BLaER1 treated with 17β-estradiol and CSF1 and Interleukin-3, amounts not matched to agents 10 nM and 100 nM (cell line): ENCODE measurements around the gene TOP3B.

Source experiments
- H3K27ac ChIP-seq, 11 experiments: shearing (Covaris generic); formaldehyde crosslinking; 2 replicates each; pipeline ENCODE4 v1.8.1; 2022
- H3K27me3 ChIP-seq, 11 experiments: shearing (Covaris generic); formaldehyde crosslinking; 2 replicates each; pipeline ENCODE4 v1.8.1; 2022
- H3K36me3 ChIP-seq, 11 experiments: shearing (Covaris generic); formaldehyde crosslinking; 2 replicates each; pipeline ENCODE4 v1.8.1; 2022
- H3K4me1 ChIP-seq, 10 experiments: shearing (Covaris generic); formaldehyde crosslinking; 2 replicates each; pipeline ENCODE4 v1.8.1; 2022
- H3K4me2 ChIP-seq, 11 experiments: shearing (Covaris generic); formaldehyde crosslinking; 2 replicates each; pipeline ENCODE4 v1.8.1; 2022
- H3K4me3 ChIP-seq, 10 experiments: shearing (Covaris generic); formaldehyde crosslinking; 2 replicates each; pipeline ENCODE4 v1.8.1; 2022
- H3K9ac ChIP-seq, 11 experiments: shearing (Covaris generic); formaldehyde crosslinking; 2 replicates each; pipeline ENCODE4 v1.8.1; 2022
- H3K9me3 ChIP-seq, 11 experiments: shearing (Covaris generic); formaldehyde crosslinking; replicated peaks in 1 of 11; 2 replicates each; pipeline ENCODE4 v1.8.1; 2022
- H4K20me1 ChIP-seq, 11 experiments: shearing (Covaris generic); formaldehyde crosslinking; 2 replicates each; pipeline ENCODE4 v1.8.1; 2022
- Cebpa-rat ChIP-seq, 11 experiments: shearing (Covaris generic); IDR thresholded peaks; 2 replicates each; pipeline ENCODE4 v1.8.1; 2022

Gene TOP3B

GRCh38 chr22:22018825-22019658 lies 36.5 kb upstream of the TOP3B start:
- Histone ChIP-seq H3K36me3 (no peaks in the 10 kb centered on the region), H3K9me3 (peaks cover 0 to 5% (median under 1%) of the 10 kb centered on the region in 11 experiments; a peak in 5 of 22 replicates), H3K4me1 (peaks cover 14 to 53% (median 50%) of the 10 kb centered on the region in 10 experiments), H3K4me3 (no peak overlapping the region), H4K20me1 (no peaks in the 10 kb centered on the region), H3K4me2 (peak overlapping the region in 8 of 11 experiments; percentile 49 to 86 (median 81); a peak in 16 of 22 replicates), H3K9ac (no peak overlapping the region), H3K27ac (no peak overlapping the region), H3K27me3 (no peaks in the 10 kb centered on the region)
- TF ChIP-seq Cebpa-rat (IDR thresholded peaks at IDR 0.05), result no peak

GRCh38 chr22:22015631-22016030 lies 33.0 kb upstream of the TOP3B start:
- no peaks in the 10 kb centered on the region for H4K20me1 ChIP-seq
- H3K36me3 ChIP-seq, result no peaks in the 10 kb centered on the region
- H3K9ac ChIP-seq, result no peak overlapping the region
- no peak overlapping the region for H3K4me2 ChIP-seq
- no peak for TF ChIP-seq Cebpa-rat (IDR thresholded peaks at IDR 0.05)
- no peak overlapping the region for H3K4me3 ChIP-seq
- peaks cover 2 to 19% (median 16%) of the 10 kb centered on the region in 10 experiments; a peak in 19 of 20 replicates for H3K4me1 ChIP-seq
- H3K27ac ChIP-seq, result no peak overlapping the region
- peaks cover 0 to 13% (median 7%) of the 10 kb centered on the region in 11 experiments; a peak in 8 of 22 replicates for H3K9me3 ChIP-seq
- H3K27me3 ChIP-seq, result no peaks in the 10 kb centered on the region

- no peak for TF ChIP-seq Cebpa-rat (IDR thresholded peaks at IDR 0.05)
- H3K27me3 ChIP-seq, result no peaks in the 10 kb centered on the region
- H3K4me2 ChIP-seq, result no peak overlapping the region
- H3K27ac ChIP-seq, result no peak overlapping the region
- no peaks in the 10 kb centered on the region for H3K36me3 ChIP-seq
- H3K9me3 ChIP-seq, result peaks cover 0 to 13% (median 7%) of the 10 kb centered on the region in 11 experiments; a peak in 8 of 22 replicates
- no peak overlapping the region for H3K9ac ChIP-seq
- no peak overlapping the region for H3K4me3 ChIP-seq
- H3K4me1 ChIP-seq, result peaks cover 1 to 11% (median 9%) of the 10 kb centered on the region in 10 experiments; a peak in 18 of 20 replicates
- H4K20me1 ChIP-seq, result no peaks in the 10 kb centered on the region
These were observed 31.7 kb upstream of the TOP3B start for GRCh38 chr22:22014285-22014659.

DNA sequence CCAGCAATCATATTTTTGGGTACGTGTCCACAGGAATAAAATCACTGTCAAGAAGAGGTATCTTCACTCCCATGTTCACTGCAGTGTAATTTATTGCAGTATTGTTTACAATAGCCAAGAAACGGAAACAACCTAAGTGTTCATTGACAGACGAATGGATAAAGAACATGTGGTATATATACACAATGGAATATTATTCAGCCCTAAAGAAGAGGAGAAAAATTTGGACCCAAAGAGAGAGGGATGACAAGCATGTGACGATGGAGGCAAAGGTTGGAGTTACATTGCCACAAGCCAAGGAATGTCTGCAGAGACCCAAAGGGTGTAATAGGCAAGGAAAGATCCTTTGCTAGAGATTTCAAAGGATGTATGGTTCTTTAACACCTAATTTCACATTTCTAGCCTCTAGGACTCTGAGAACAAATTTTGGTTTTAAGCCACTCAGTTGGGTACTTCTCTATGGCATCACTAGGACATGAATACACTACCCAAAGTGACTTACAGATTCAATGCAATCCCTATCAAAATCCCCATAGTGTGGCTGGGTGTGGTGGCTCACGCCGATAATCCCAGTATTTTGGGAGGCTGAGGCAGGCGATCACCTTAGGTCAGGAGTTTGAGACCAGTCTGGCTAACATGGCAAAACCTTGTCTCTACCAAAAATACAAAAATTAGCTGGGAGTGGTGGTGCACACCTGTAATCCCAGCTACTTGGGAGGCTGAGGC lies 31.1 kb upstream of the TOP3B start:
- no peak for TF ChIP-seq Cebpa-rat (IDR thresholded peaks at IDR 0.05)
- Histone ChIP-seq H4K20me1 (no peaks in the 10 kb centered on the region), H3K4me1 (peaks cover 0 to 11% (median 5%) of the 10 kb centered on the region in 10 experiments; a peak in 9 of 20 replicates), H3K36me3 (no peaks in the 10 kb centered on the region), H3K4me3 (no peak overlapping the region), H3K9me3 (peaks cover 0 to 13% (median 7%) of the 10 kb centered on the region in 11 experiments; a peak in 8 of 22 replicates), H3K4me2 (no peak overlapping the region), H3K27ac (no peak overlapping the region), H3K27me3 (no peaks in the 10 kb centered on the region), H3K9ac (no peak overlapping the region)

- H3K4me2 ChIP-seq, result no peak overlapping the region
- no peaks in the 10 kb centered on the region for H3K27me3 ChIP-seq
- no peak overlapping the region for H3K4me3 ChIP-seq
- TF ChIP-seq Cebpa-rat (IDR thresholded peaks at IDR 0.05), result no peak
- H3K27ac ChIP-seq, result no peak overlapping the region
- no peaks in the 10 kb centered on the region for H4K20me1 ChIP-seq
- H3K9ac ChIP-seq, result no peak overlapping the region
- no peaks in the 10 kb centered on the region for H3K36me3 ChIP-seq
- H3K4me1 ChIP-seq, result peaks cover 0 to 11% (median 5%) of the 10 kb centered on the region in 10 experiments; a peak in 9 of 20 replicates
- peaks cover 0 to 13% (median 7%) of the 10 kb centered on the region in 11 experiments; a peak in 8 of 22 replicates for H3K9me3 ChIP-seq
These were observed 29.4 kb upstream of the TOP3B start for GRCh38 chr22:22011964-22012363.

DNA sequence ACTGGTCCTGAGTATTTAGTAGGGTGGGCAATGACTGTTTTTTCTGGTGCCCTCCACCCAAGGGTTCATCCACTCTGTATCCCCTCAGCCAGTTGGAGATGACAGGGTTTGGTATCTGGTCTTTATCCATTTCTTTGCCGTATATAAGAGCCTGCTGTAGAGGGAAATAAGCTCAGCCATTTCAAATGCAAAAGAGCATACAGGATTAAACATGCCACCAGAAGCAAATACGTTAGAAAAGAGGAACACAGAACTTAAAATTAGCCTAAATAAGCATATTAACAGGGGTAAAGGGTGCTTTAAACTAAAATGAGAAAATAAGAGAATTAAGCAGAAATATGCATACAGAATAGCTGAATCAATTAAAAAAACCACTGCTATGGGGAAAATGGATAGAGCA lies 27.8 kb upstream of the TOP3B start:
- no peaks in the 10 kb centered on the region for H4K20me1 ChIP-seq
- peak overlapping the region in 3 of 11 experiments; percentile 5 to 46 (median 30); a peak in 3 of 22 replicates for H3K4me2 ChIP-seq
- no peaks in the 10 kb centered on the region for H3K27me3 ChIP-seq
- peaks cover 0 to 13% (median 7%) of the 10 kb centered on the region in 11 experiments; a peak in 8 of 22 replicates for H3K9me3 ChIP-seq
- H3K27ac ChIP-seq, result no peak overlapping the region
- H3K9ac ChIP-seq, result no peak overlapping the region
- H3K4me3 ChIP-seq, result no peak overlapping the region
- no peaks in the 10 kb centered on the region for H3K36me3 ChIP-seq
- peaks cover 0 to 11% (median 5%) of the 10 kb centered on the region in 10 experiments; a peak in 9 of 20 replicates for H3K4me1 ChIP-seq
- no peak for TF ChIP-seq Cebpa-rat (IDR thresholded peaks at IDR 0.05)

- peaks cover 0 to 13% (median 7%) of the 10 kb centered on the region in 11 experiments; a peak in 8 of 22 replicates for H3K9me3 ChIP-seq
- no peak overlapping the region for H3K9ac ChIP-seq
- H3K27ac ChIP-seq, result no peak overlapping the region
- H4K20me1 ChIP-seq, result no peaks in the 10 kb centered on the region
- H3K4me3 ChIP-seq, result no peak overlapping the region
- peak overlapping the region in 2 of 11 experiments; percentile 5 to 46; a peak in 1 of 22 replicates for H3K4me2 ChIP-seq
- H3K27me3 ChIP-seq, result no peaks in the 10 kb centered on the region
- peaks cover 0 to 11% (median 5%) of the 10 kb centered on the region in 10 experiments; a peak in 9 of 20 replicates for H3K4me1 ChIP-seq
- H3K36me3 ChIP-seq, result no peaks in the 10 kb centered on the region
- TF ChIP-seq Cebpa-rat (IDR thresholded peaks at IDR 0.05), result no peak
These were observed 27.1 kb upstream of the TOP3B start for GRCh38 chr22:22009661-22010060.

GRCh38 chr22:22006596-22006990 lies 24.0 kb upstream of the TOP3B start:
- Histone ChIP-seq H3K27me3 (no peaks in the 10 kb centered on the region), H3K4me1 (peaks cover 0 to 11% (median 5%) of the 10 kb centered on the region in 10 experiments; a peak in 9 of 20 replicates), H3K27ac (no peak overlapping the region), H3K9me3 (no peaks in the 10 kb centered on the region), H3K4me3 (no peak overlapping the region), H3K9ac (no peak overlapping the region), H4K20me1 (no peaks in the 10 kb centered on the region), H3K4me2 (no peak overlapping the region), H3K36me3 (no peaks in the 10 kb centered on the region)
- TF ChIP-seq Cebpa-rat (IDR thresholded peaks at IDR 0.05), result no peak
